Astrocyte of the cerebellum (primary cell): ENCODE results near the gene SLCO3A1.

Source experiments
- DNase-seq: peaks from one replicate; pipeline ENCODE4 v3.0.0-alpha.2; 2011; ENCODE audit warnings: low read depth
- H3K4me3 ChIP-seq: 2 replicates; pipeline ENCODE4 v1.5.1; 2011; ENCODE audit warnings: mild to moderate bottlenecking, low read depth, low read length, moderate library complexity
- in situ Hi-C: cut with HindIII; loops from 2 replicates; pipeline ENCODE4 v1.10.0; 2017; ENCODE audit warnings: low sequenced_read_pairs
- TF ChIP-seq, protein P1 (sequence below): IDR thresholded peaks from 2 replicates; pipeline ENCODE4 v1.5.1; 2012; ENCODE audit warnings: low read length, low read depth, moderate library complexity, mild to moderate bottlenecking; ENCODE audit errors: missing control alignments

The SLCO3A1 gene

DNA sequence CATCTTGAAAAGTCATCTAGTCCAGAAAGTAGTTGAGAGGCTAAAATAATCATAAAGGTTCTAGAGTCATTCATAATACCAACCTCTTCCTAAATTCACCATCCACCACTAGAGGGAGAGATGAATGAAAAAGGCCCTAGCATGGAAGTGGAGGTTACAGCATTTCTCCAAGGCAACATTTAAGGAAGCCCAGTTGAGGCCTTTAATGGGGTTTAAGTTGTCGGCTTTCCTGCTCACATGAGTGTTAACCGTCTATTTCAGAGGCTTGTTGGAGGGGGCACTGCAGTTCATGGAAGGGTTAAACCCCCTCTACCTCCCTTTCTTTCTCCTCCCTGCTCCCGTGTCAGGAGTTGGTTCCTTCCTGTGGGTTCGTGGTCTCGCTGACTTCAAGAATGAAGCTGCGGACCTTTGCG lies 3.8 kb upstream of the SLCO3A1 start:
- H3K4me3 ChIP-seq, result no peak overlapping the region
- peak; percentile 35 for DNase-seq
- TF ChIP-seq, protein P1, sequence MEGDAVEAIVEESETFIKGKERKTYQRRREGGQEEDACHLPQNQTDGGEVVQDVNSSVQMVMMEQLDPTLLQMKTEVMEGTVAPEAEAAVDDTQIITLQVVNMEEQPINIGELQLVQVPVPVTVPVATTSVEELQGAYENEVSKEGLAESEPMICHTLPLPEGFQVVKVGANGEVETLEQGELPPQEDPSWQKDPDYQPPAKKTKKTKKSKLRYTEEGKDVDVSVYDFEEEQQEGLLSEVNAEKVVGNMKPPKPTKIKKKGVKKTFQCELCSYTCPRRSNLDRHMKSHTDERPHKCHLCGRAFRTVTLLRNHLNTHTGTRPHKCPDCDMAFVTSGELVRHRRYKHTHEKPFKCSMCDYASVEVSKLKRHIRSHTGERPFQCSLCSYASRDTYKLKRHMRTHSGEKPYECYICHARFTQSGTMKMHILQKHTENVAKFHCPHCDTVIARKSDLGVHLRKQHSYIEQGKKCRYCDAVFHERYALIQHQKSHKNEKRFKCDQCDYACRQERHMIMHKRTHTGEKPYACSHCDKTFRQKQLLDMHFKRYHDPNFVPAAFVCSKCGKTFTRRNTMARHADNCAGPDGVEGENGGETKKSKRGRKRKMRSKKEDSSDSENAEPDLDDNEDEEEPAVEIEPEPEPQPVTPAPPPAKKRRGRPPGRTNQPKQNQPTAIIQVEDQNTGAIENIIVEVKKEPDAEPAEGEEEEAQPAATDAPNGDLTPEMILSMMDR, result peak; percentile 70
- in situ Hi-C loops, result no loop called here

DNA sequence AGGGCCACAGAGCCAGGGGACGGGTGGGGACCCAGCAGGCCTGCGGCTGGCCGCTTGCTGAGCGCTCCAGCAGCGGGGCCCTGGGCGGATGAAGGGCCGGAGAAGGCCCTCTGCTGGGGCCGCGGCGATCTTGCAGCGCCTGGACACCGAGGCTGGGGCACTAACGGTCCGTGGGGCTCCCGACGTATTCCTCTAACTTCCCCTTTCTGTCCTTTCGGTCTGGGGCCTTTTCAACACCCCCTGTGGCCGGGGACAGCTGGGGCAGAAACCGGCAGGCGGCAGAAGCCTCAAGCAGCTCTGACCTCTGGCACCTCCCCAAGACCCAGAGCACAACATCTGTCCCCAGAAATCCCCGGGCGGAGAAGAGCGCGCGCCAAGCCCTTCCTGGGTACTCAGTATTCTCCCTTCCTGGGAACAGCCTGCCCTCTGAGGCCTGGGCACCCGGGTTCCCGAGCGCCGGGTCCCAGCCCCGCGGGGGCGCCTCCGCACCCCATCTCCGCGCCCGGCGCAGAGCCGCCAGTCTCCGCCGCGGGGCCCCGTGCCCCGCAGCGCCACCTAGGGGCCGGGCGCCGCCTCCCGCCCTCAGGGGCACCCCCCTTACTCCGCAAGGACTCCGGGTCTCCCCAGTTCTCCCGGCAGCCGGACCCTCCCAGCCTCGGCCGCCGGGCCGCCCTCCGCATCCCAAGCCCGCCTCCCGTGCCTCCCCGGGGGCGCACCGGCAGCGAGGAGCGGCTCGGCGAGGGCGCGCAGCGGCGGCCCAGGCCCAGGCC lies 582 bp upstream of the SLCO3A1 start:
- TF ChIP-seq, protein P1, result peak; percentile 74
- peak; percentile 19 for DNase-seq
- in situ Hi-C loops, result no loop called here
- peak overlapping the region; percentile 66 for H3K4me3 ChIP-seq

DNA sequence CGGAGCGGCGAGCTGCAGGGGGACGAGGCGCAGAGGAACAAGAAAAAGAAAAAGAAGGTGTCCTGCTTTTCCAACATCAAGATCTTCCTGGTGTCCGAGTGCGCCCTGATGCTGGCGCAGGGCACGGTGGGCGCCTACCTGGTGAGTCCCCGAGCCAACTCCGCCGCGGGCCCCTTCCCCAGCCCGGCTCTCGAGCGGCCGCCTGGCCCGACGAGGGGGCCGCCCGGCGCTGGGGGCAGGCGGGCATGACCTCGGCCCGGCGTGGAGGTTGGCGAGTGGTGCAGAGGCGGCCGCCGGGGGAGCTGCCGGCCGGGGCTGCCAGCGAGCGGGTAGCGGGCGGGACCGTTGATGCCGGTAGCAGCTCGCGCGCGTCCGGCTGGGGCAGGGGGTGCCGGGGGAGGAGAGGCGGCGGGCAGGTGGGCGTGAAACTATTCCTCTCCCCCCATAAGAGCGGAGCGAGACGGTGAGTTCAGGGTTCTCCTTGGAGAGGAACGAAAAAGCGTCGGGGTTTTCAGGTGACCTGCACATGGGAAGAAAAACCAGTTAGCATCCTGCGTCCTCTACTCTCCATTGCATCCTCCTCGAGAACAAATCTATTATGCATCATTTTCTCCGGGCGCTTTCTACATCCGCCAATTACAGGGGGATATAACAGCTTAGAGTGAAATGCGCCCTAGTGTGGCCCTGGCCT lies 585 bp downstream of the SLCO3A1 start:
- DNase-seq, result no peak
- TF ChIP-seq, protein P1, result no peak
- in situ Hi-C loops, result no loop called here
- H3K4me3 ChIP-seq, result peak overlapping the region; percentile 66

DNA sequence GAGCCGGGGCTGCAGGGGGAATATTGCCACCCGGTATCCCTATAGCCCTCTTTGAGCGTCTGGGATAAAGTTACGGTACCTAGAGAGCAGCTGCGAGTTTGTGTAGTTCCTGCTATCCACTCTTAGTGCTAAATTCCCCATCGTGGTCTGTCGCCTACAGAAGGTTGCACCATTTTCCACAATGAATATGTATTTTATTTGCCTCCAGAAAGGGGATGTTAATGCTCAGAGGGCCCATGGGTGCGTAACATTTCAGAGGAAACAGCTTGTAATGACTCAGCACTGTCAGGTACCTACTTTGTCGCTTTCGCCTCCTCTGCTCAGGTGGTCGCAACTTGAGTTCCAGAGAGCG lies 1.1 kb downstream of the SLCO3A1 start:
- no peak for DNase-seq
- peak overlapping the region; percentile 66 for H3K4me3 ChIP-seq
- in situ Hi-C loops, result no loop called here
- TF ChIP-seq, protein P1, result no peak

DNA sequence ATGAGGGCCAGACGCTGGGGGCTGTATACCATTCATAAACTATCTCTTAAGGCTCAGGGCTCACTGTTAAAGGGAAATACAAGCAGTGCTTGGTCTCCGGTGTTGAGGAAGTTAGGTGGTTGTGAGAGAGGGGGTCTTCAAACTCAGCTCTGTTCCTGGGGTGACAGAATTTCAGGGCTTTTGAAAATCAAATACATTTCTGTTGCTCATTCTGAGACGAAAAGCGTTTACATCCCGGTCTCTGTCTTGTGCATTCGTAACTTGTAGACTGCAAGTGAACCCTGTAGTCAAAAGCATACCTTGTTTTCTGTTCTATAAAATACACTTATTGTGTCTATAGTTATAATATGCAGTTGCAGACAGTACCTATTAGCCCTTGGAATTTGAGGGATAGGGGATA lies 1.7 kb downstream of the SLCO3A1 start:
- H3K4me3 ChIP-seq, result no peak overlapping the region
- in situ Hi-C loops, result no loop called here
- TF ChIP-seq, protein P1, result no peak
- no peak for DNase-seq

DNA sequence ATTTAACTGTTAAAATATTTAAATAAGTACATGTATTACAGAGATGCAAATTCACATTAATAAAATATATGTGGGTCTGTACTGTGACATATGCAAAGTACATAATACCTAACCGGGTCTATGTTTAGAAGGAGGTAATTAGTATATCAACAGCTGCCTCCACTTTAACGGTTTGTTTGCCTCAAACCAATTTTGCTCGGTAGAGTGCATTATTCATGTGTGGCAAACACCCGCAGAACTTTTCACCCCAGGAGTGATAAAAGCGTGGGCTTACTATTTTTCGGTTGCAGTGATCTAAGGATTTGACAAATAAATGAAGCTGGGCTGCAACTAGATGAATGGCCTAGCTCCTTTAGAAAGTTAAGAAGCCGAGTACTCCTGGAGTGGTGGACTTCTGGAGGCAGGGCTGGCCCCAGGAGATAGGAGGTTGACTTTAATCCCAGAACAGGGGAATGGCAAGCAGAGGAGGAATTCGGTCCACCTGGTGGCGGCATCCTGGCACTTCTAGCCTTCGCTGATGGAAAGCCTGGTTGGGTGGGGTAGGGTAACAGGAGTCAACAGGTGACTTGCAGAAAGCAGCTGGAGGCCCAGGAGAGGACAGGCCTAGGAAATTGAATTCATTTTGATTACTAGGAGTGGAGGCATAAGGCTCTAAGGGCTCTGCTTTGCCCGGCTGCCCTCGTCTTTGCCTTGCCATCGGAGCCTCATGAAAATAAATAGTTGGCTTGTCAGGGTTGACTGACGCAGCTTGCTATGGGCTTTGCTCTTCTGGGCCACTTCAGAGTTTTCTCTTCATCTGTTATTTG lies 2.4 kb downstream of the SLCO3A1 start:
- H3K4me3 ChIP-seq, result no peak overlapping the region
- DNase-seq, result no peak
- TF ChIP-seq, protein P1, result peak; percentile 18
- in situ Hi-C loops, result no loop called here
